GM12878 (cell line): ENCODE measurements around the gene WDFY1.
"Not testable (repeated sequence)": the region's sequence is repeated elsewhere in the genome, so short reads cannot be mapped to it uniquely, and the experiment has no call there.

Source experiments
- MXI1 ChIP-seq: fragments of 150-350 bp; IDR thresholded peaks from 2 replicates; pipeline ENCODE4 v1.6.1; 2011; ENCODE audit warnings: low read depth, mild to moderate bottlenecking, inconsistent platforms, low read length, improper control_type of control experiment
- TF ChIP-seq, protein P1 (sequence below), 3 experiments: IDR thresholded peaks in 2 of 3; conservative IDR thresholded peaks in 1 of 3; 2 replicates each; pipeline ENCODE4 v1.5.1; 2011; ENCODE audit warnings: low read depth in 3 of 3, low read length in 3 of 3, mild to moderate bottlenecking in 3 of 3, control low read depth in 2 of 3, moderate library complexity in 2 of 3, inconsistent platforms in 1 of 3, mixed read lengths in 1 of 3; ENCODE audit not compliant: control insufficient read depth in 2 of 3, insufficient read depth in 1 of 3; ENCODE audit errors: extremely low read depth in 1 of 3

DNA sequence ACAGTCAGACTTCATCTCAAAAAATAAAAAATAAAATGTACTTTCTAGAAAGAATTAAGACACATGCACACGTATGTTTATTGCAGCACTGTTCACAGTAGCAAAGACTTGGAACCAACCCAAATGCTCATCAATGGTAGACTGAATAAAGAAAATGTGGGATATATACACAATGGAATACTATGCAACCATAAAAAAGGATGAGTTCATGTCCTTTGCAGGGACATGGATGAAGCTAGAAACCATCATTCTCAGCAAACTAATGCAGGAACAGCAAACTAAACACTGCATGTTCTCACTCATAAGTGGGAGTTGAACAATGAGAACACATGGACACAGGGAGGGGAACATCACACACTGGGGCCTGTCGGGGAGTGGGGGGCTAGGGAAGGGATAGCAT lies 72.4 kb downstream of the WDFY1 start:
- TF ChIP-seq, protein P1, sequence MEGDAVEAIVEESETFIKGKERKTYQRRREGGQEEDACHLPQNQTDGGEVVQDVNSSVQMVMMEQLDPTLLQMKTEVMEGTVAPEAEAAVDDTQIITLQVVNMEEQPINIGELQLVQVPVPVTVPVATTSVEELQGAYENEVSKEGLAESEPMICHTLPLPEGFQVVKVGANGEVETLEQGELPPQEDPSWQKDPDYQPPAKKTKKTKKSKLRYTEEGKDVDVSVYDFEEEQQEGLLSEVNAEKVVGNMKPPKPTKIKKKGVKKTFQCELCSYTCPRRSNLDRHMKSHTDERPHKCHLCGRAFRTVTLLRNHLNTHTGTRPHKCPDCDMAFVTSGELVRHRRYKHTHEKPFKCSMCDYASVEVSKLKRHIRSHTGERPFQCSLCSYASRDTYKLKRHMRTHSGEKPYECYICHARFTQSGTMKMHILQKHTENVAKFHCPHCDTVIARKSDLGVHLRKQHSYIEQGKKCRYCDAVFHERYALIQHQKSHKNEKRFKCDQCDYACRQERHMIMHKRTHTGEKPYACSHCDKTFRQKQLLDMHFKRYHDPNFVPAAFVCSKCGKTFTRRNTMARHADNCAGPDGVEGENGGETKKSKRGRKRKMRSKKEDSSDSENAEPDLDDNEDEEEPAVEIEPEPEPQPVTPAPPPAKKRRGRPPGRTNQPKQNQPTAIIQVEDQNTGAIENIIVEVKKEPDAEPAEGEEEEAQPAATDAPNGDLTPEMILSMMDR (IDR thresholded peaks at IDR 0.05 in 2 of 3, conservative IDR thresholded peaks at IDR 0.05 in 1 of 3; ENCODE audit: control insufficient read depth in 2 of 3, extremely low read depth in 1 of 3, insufficient read depth in 1 of 3, low read depth in 3 of 3, low read length in 3 of 3), result not testable (repeated sequence)
- not testable (repeated sequence) for TF ChIP-seq MXI1
